Psoas muscle (tissue), 8 donors: ENCODE results near the gene GRAMD2A. TPM values are rescaled to one million over a fixed set of nuclear protein-coding genes. Genes with fewer than 3 reads are reported as not detected.

Source experiments
- ATAC-seq, 4 donors: fragments of 200-7000 bp; cut with Tn5 transposase; one replicate each; pipeline ENCODE4 v1.9.1; 2020; ENCODE audit warnings: moderate library complexity in 3 of 4, mild to moderate bottlenecking in 2 of 4
- DNase-seq, 2 donors: peaks; one replicate each; pipeline ENCODE4 v3.0.0-alpha.2; 2020
- H3K27ac ChIP-seq: fragments of 200-600 bp; one replicate; pipeline ENCODE4 v1.8.0; 2022
- H3K27me3 ChIP-seq, 3 donors: fragments of 200-600 bp in 1 of 3; one replicate each; pipeline versions ENCODE4 v1.6.1 to v1.8.0; 2013 to 2022; ENCODE audit warnings: low read length in 2 of 3, mild to moderate bottlenecking in 2 of 3, moderate library complexity in 1 of 3; ENCODE audit not compliant: insufficient read depth in 3 of 3
- H3K36me3 ChIP-seq, 2 donors: fragments of 200-600 bp in 1 of 2; one replicate each; pipeline versions ENCODE4 v1.6.1 to v1.8.0; 2013 to 2022; ENCODE audit warnings: low read depth in 1 of 2, mild to moderate bottlenecking in 1 of 2, moderate library complexity in 1 of 2; ENCODE audit not compliant: insufficient read depth in 1 of 2
- H3K4me1 ChIP-seq: fragments of 200-600 bp; one replicate; pipeline ENCODE4 v1.8.0; 2022
- H3K4me3 ChIP-seq: fragments of 200-600 bp; one replicate; pipeline ENCODE4 v1.8.0; 2022; ENCODE audit warnings: mild to moderate bottlenecking
- H3K9me3 ChIP-seq: fragments of 200-600 bp; one replicate; pipeline ENCODE4 v1.8.0; 2022
- CTCF ChIP-seq: fragments of 200-600 bp; IDR thresholded peaks from one replicate; pipeline ENCODE4 v1.8.0; 2022; ENCODE audit warnings: antibody characterized with exemption
- WGBS, 3 donors: extraction: QIAGEN DNeasy Blood & Tissue Kit; methylation state at CpG; one replicate each; pipeline versions ENCODE4 v1.1.6 to v1.1.7; 2013; 5-methylcytosine and 5-hydroxymethylcytosine counted together
- intact Hi-C, 2 donors: fragments of 100-400 bp; cut with DNase I; formaldehyde crosslinking; loops; one replicate each; pipeline versions ENCODE4 v1.11.0 to v1.14.2; 2022
- polyA plus RNA-seq, 3 donors: library from polyadenylated mRNA; stranded (reverse); fragments of 200-250 nt; gene quantifications; one replicate each; pipeline ENCODE4 v1.2.3, GENCODE V29; 2013
- total RNA-seq, 4 donors: library from RNA; stranded (reverse); fragmentation: NEBNext Ultra II Directional in 2 of 4; extraction: Animal tissue kit (Norgen Biotek cat#: 25700) in 2 of 4; gene quantifications; one replicate each; pipeline versions ENCODE4 v1.2.1 to v1.2.4, GENCODE V29; 2021 to 2023
- donor health status: healthy with polysubstance abuse.
- donor health status: DM: no; HTN: no; CAD: no; lungs with moderate emphysema.
- donor health status: Bipolar disorder and iron deficiency.
- donor health status: healthy.
- donor health status: DM: yes; HTN: yes; CAD: no.
- donor health status: DM: no; HTN: no; CAD: no.
- donor health status: DM: no; HTN: no; CAD: no.
- donor health status: DM: yes; HTN: yes; CAD: no.

Gene GRAMD2A
- total and polyA plus RNA-seq, 7 donors, result 0.01 TPM; not detected in 6

- TF ChIP-seq CTCF, result no peak
- intact Hi-C loops, result no loop called here
- WGBS, 3 donors, result 51 to 65% (median 58%) methylated on average over 3 of the region's 3 CpGs
- no peak for ATAC-seq
- H3K4me1 ChIP-seq, result no peaks in the 10 kb centered on the region
- H3K4me3 ChIP-seq, result no peak overlapping the region
- no peaks in the 10 kb centered on the region for H3K9me3 ChIP-seq
- H3K27ac ChIP-seq, result no peak overlapping the region
- no peaks in the 10 kb centered on the region for H3K36me3 ChIP-seq
- no peak for DNase-seq
- H3K27me3 ChIP-seq, result no peaks in the 10 kb centered on the region
Measured at GRCh38 chr15:72192416-72192815, 5.2 kb downstream of the GRAMD2A start.

- Histone ChIP-seq H3K9me3 (no peaks in the 10 kb centered on the region), H3K4me1 (peaks cover 1% of the 10 kb centered on the region), H3K36me3 (no peaks in the 10 kb centered on the region), H3K27ac (no peak overlapping the region), H3K4me3 (no peak overlapping the region), H3K27me3 (no peaks in the 10 kb centered on the region)
- no peak for TF ChIP-seq CTCF
- WGBS, 3 donors, result 84 to 87% (median 86%) methylated on average over 2 of the region's 2 CpGs
- intact Hi-C loops, result no loop called here
- no peak for DNase-seq
- ATAC-seq, result no peak
Measured at GRCh38 chr15:72189250-72189902, 8.2 kb downstream of the GRAMD2A start.

DNA sequence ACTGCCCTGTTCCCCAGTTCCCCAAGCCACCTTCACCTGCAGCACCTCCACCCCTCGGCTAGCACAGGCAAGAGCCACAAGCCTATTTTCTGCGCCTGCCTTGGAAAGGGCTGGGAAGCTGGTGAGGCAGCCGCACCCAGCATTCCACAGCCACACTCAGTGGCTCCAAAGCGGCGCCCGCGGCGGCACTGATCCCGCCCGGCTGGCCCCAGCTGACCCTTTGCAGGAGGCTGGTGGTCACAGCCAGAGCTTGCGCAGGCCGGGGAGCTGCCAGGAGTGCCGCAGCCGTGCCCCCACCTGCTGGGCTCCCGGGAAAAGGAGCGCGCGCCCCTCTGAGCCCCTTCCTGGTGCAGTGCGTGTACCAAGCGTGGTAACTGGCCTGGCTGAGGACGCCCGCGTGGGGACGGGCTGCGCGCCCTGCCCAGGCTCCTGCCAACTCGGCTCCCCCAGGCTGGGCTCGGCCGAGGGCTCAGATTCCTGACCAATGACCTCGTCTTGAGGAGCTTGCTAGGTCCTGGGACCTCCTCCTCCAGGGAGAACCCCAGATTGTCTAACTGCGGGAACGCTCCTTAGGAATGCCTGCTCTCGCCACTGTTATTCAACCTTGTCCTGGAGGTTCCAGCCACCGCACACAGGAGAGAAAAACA lies 13.3 kb downstream of the GRAMD2A start:
- H3K27ac ChIP-seq, result no peak overlapping the region
- H3K27me3 ChIP-seq, result no peaks in the 10 kb centered on the region
- peak; percentile 44 to 65 for DNase-seq
- TF ChIP-seq CTCF, result no peak
- no peaks in the 10 kb centered on the region for H3K9me3 ChIP-seq
- no peaks in the 10 kb centered on the region for H3K36me3 ChIP-seq
- peak overlapping the region; percentile 59 for H3K4me3 ChIP-seq
- peak; percentile 82 to 93 (median 90) for ATAC-seq
- 6 to 10% (median 6%) methylated on average over 31 to 34 of the region's 34 CpGs for WGBS, 3 donors
- intact Hi-C loops, result no loop called here
- H3K4me1 ChIP-seq, result peaks cover 10% of the 10 kb centered on the region

- Histone ChIP-seq H3K27ac (no peak overlapping the region), H3K4me3 (peak overlapping the region; percentile 59), H3K4me1 (peaks cover 10% of the 10 kb centered on the region), H3K27me3 (no peaks in the 10 kb centered on the region), H3K9me3 (no peaks in the 10 kb centered on the region), H3K36me3 (no peaks in the 10 kb centered on the region)
- no peak for DNase-seq
- 26 to 29% (median 28%) methylated on average over 12 of the region's 12 CpGs for WGBS, 3 donors
- intact Hi-C loops, result no loop called here
- TF ChIP-seq CTCF, result no peak
- peak; percentile 7 to 18 (median 13) for ATAC-seq
Measured at GRCh38 chr15:72183781-72184164, 13.8 kb downstream of the GRAMD2A start.
